Mesothelial cell of epicardium (in vitro differentiated cells): ENCODE results near the gene STK10. TPM values are rescaled to one million over a fixed set of nuclear protein-coding genes. Genes with fewer than 3 reads are reported as not detected.
"Not testable (repeated sequence)": the region's sequence is repeated elsewhere in the genome, so short reads cannot be mapped to it uniquely, and the experiment has no call there.

Experiments
- DNase-seq, 2 experiments: peaks; one replicate each; pipeline ENCODE4 v3.0.0; 2021; ENCODE audit warnings: low spot score in 2 of 2; ENCODE audit not compliant: unreplicated experiment in 2 of 2
- H3K27ac Mint-ChIP-seq: 2 replicates; pipeline ENCODE4 v1.8.0; 2021; ENCODE audit warnings: mixed read lengths
- H3K27me3 Mint-ChIP-seq: 2 replicates; pipeline ENCODE4 v1.8.0; 2021; ENCODE audit warnings: low read depth, mixed read lengths
- H3K36me3 Mint-ChIP-seq: 2 replicates; pipeline ENCODE4 v1.8.0; 2021; ENCODE audit warnings: mixed read lengths
- H3K4me1 Mint-ChIP-seq: 2 replicates; pipeline ENCODE4 v1.8.0; 2021; ENCODE audit warnings: mixed read lengths
- H3K4me3 Mint-ChIP-seq: 2 replicates; pipeline ENCODE4 v1.8.0; 2021; ENCODE audit warnings: mild to moderate bottlenecking, moderate library complexity, mixed read lengths
- H3K9me3 Mint-ChIP-seq: 2 replicates; pipeline ENCODE4 v1.8.0; 2021; ENCODE audit warnings: mixed read lengths
- CTCF ChIP-seq: fragments of 200-600 bp; sonication (generic); IDR thresholded peaks from one replicate; pipeline ENCODE4 v1.5.0; 2021; ENCODE audit warnings: antibody characterized with exemption; ENCODE audit not compliant: unreplicated experiment
- total RNA-seq: library from RNA; stranded (reverse); gene quantifications from 3 replicates; pipeline ENCODE4 v1.2.1, GENCODE V29; 2021

STK10 gene
- total RNA-seq, 1 donor from 2014 or later: 15.5 TPM

GRCh38 chr5:172031894-172032461 lies 156.0 kb downstream of the STK10 start:
- Mint-ChIP-seq H3K27me3 (no peaks in the 10 kb centered on the region), H3K27ac (no peak overlapping the region), H3K4me3 (no peak overlapping the region), H3K9me3 (peaks cover 14% of the 10 kb centered on the region), H3K4me1 (peaks cover 10% of the 10 kb centered on the region), H3K36me3 (peaks cover 5% of the 10 kb centered on the region)
- DNase-seq: no peak
- no peak for TF ChIP-seq CTCF

GRCh38 chr5:172029876-172030275 lies 158.1 kb downstream of the STK10 start:
- Mint-ChIP-seq H3K27me3 (no peaks in the 10 kb centered on the region), H3K4me1 (peaks cover 4% of the 10 kb centered on the region), H3K4me3 (no peak overlapping the region), H3K27ac (no peak overlapping the region), H3K9me3 (peaks cover 14% of the 10 kb centered on the region), H3K36me3 (peaks cover 5% of the 10 kb centered on the region)
- TF ChIP-seq CTCF: no peak
- no peak for DNase-seq

GRCh38 chr5:172028167-172028566 lies 159.9 kb downstream of the STK10 start:
- Mint-ChIP-seq H3K36me3 (peaks cover 5% of the 10 kb centered on the region), H3K4me1 (no peaks in the 10 kb centered on the region), H3K9me3 (peaks cover 14% of the 10 kb centered on the region), H3K4me3 (no peak overlapping the region), H3K27ac (no peak overlapping the region), H3K27me3 (peaks cover 2% of the 10 kb centered on the region)
- no peak for DNase-seq
- TF ChIP-seq CTCF: no peak

- H3K27ac Mint-ChIP-seq, H3K27me3 Mint-ChIP-seq, H3K36me3 Mint-ChIP-seq, H3K4me3 Mint-ChIP-seq, H3K9me3 Mint-ChIP-seq, H3K4me1 Mint-ChIP-seq, DNase-seq: not testable (repeated sequence)
Observed at GRCh38 chr5:172020110-172020786, 167.8 kb downstream of the STK10 start.

GRCh38 chr5:172015346-172015745 lies 172.7 kb downstream of the STK10 start:
- peaks cover under 1% of the 10 kb centered on the region for H3K4me1 Mint-ChIP-seq
- H3K4me3 Mint-ChIP-seq: no peak overlapping the region
- no peak overlapping the region for H3K27ac Mint-ChIP-seq
- H3K27me3 Mint-ChIP-seq: no peaks in the 10 kb centered on the region
- H3K36me3 Mint-ChIP-seq: no peaks in the 10 kb centered on the region
- no peak for TF ChIP-seq CTCF
- no peaks in the 10 kb centered on the region for H3K9me3 Mint-ChIP-seq
- no peak for DNase-seq

GRCh38 chr5:172010278-172010677 lies 177.7 kb downstream of the STK10 start:
- TF ChIP-seq CTCF: no peak
- Mint-ChIP-seq H3K9me3 (no peaks in the 10 kb centered on the region), H3K4me3 (no peak overlapping the region), H3K27me3 (no peaks in the 10 kb centered on the region), H3K27ac (no peak overlapping the region), H3K36me3 (no peaks in the 10 kb centered on the region), H3K4me1 (peaks cover 27% of the 10 kb centered on the region)
- no peak for DNase-seq
